ENCODE measurements around the gene OR2T11.
"Not testable (repeated sequence)": the region's sequence is repeated elsewhere in the genome, so short reads cannot be mapped to it uniquely, and the experiment has no call there.

OR2T11 gene

DNA sequence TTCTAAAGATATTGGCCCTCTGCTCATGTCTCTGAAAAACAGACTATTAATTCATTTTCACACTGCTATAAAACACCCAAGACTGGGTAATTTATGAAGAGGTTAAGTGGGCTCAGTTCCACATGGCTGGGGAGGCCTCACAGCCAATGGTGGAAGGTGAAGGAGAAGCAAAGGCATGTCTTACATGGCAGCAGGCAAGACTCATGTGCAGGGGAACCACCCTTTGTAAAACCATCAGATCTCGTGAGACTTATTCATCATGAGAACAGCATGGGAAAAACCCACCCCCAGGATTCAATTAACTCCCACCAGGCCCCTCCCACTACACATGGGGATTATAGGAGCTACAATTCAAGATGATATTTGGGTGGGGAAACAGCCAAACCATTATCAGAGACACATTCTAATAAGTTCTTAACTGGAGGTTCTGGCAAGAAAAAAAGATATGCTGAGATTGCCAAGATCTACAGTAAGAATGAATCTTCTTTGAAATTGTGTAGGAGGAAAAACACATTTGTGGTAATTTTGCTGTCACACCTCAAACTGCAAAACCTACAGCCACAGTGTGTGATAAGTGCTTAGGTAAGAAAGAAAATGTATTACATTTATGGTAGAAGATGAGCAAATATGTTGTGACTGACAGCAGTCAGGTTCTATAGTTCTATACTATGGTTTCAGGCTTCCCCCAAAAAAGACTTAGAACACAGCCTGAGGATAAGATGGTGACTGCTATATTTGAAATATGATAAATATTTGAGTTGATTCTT, 14.1 kb upstream of the OR2T11 start:
- not testable (repeated sequence) for H3K4me3 ChIP-seq (ENCODE audit: low read length); H3K27me3 ChIP-seq (ENCODE audit: control insufficient read depth, low read length); H3K4me1 ChIP-seq (ENCODE audit: control insufficient read depth, low read length); H3F3A ChIP-seq (ENCODE audit: control insufficient read depth, insufficient read depth); H3K27ac ChIP-seq (ENCODE audit: low read depth, low read length); H3K4me2 ChIP-seq (ENCODE audit: low read length); H3K79me2 ChIP-seq (ENCODE audit: control insufficient read depth, low read length); H3K9me2 ChIP-seq (replicated peaks; ENCODE audit: control insufficient read depth, low read length); H4K20me1 ChIP-seq (ENCODE audit: control insufficient read depth, insufficient read depth, low read depth, low read length); H3K9me3 ChIP-seq (ENCODE audit: control insufficient read depth, insufficient read depth, low read length); H3K36me3 ChIP-seq (ENCODE audit: control insufficient read depth, low read length)

DNA sequence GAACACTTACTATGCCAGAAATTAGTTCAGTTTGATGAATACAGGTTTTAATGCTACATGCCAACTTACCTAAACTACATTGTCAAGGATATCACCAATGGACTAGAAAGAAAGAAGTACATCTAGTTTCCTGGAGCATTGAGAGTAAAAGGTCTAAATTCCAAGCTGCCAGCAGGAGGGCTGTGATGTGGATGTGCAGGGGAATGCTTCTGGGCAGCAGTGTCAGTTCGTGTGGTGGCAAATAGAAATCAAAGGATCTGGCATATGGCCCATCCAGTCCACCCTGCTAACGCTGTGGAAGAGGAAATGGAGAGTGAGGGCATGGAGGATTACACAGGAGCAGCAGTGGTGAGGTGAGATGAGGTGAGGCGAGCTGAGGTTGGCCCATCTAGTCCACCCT, 10.3 kb upstream of the OR2T11 start, which contains the start of gene OR2T35:
TSS of gene OR2T35 (minus strand) at position 101 of the 400 bp plus-strand sequence. CDS start 6,020 bp downstream, outside the sequence.
- H3K9me3 ChIP-seq (ENCODE audit: control insufficient read depth, insufficient read depth, low read length); H3K27me3 ChIP-seq (ENCODE audit: control insufficient read depth, low read length); H3K9me2 ChIP-seq (replicated peaks; ENCODE audit: control insufficient read depth, low read length); H3K36me3 ChIP-seq (ENCODE audit: control insufficient read depth, low read length); H3K4me1 ChIP-seq (ENCODE audit: control insufficient read depth, low read length); H3K27ac ChIP-seq (ENCODE audit: low read depth, low read length); H3K4me3 ChIP-seq (ENCODE audit: low read length); H3K4me2 ChIP-seq (ENCODE audit: low read length); H3K79me2 ChIP-seq (ENCODE audit: control insufficient read depth, low read length); H4K20me1 ChIP-seq (ENCODE audit: control insufficient read depth, insufficient read depth, low read depth, low read length); H3F3A ChIP-seq (ENCODE audit: control insufficient read depth, insufficient read depth): not testable (repeated sequence)

DNA sequence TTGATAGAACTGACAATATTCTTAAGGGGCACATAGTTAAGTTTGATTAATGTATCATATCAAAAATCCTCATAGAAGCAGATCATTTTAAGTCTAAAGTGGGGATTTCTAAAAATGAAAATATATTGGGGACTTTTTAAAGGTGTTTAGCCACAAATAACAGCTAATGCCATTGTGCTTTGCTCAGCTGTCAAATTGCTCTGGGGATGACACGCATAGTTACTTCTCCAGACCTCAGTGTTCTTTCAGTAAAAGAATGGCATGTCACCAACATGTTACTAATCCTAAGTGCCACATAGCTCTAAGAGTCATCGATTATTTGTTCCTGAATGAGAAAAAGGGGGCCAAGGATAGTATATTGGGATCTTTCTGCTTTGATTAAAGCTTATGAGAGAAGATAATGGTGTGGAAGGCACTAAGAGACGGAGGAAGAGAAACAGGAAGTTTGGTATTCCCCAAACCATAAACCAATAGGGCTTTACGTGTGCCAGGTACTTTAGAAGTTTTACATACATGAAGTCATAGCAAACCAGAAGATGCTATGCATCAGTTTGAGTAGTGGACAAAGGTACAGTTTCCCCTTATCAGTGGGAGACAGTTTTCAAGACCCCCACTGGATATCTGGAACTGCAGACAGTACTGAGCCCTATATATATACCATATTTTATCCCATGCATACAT, 8.2 kb upstream of the OR2T11 start:
- H3K4me1 ChIP-seq (ENCODE audit: control insufficient read depth, low read length); H4K20me1 ChIP-seq (ENCODE audit: control insufficient read depth, insufficient read depth, low read depth, low read length); H3K4me3 ChIP-seq (ENCODE audit: low read length); H3K9me3 ChIP-seq (ENCODE audit: control insufficient read depth, insufficient read depth, low read length); H3K36me3 ChIP-seq (ENCODE audit: control insufficient read depth, low read length); H3K79me2 ChIP-seq (ENCODE audit: control insufficient read depth, low read length); H3K27ac ChIP-seq (ENCODE audit: low read depth, low read length); H3K9me2 ChIP-seq (replicated peaks; ENCODE audit: control insufficient read depth, low read length); H3K27me3 ChIP-seq (ENCODE audit: control insufficient read depth, low read length); H3K4me2 ChIP-seq (ENCODE audit: low read length); H3F3A ChIP-seq (ENCODE audit: control insufficient read depth, insufficient read depth): not testable (repeated sequence)

DNA sequence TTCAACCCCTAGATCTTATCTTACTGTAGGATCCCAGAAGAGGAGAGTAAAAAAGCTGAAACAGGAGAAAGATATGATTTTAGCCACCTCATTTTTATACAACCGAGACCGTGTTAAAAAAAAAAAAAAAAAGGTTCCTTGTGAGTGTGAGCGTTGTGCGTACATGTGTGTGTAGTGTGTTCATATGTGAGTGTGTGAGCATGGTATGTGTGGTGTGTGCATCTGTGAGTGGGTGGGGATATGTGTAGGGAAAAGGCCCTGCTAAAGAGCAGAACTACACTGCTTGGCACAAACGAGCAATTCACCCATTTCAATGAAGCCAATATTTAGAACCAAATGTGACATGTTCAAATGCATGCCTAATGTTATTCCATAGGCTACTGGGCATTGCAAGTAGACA, 6.7 kb upstream of the OR2T11 start:
- not testable (repeated sequence) for H3K36me3 ChIP-seq (ENCODE audit: control insufficient read depth, low read length); H3K4me1 ChIP-seq (ENCODE audit: control insufficient read depth, low read length); H3F3A ChIP-seq (ENCODE audit: control insufficient read depth, insufficient read depth); H3K9me3 ChIP-seq (ENCODE audit: control insufficient read depth, insufficient read depth, low read length); H3K4me2 ChIP-seq (ENCODE audit: low read length); H3K9me2 ChIP-seq (replicated peaks; ENCODE audit: control insufficient read depth, low read length); H3K27ac ChIP-seq (ENCODE audit: low read depth, low read length); H4K20me1 ChIP-seq (ENCODE audit: control insufficient read depth, insufficient read depth, low read depth, low read length); H3K4me3 ChIP-seq (ENCODE audit: low read length); H3K79me2 ChIP-seq (ENCODE audit: control insufficient read depth, low read length); H3K27me3 ChIP-seq (ENCODE audit: control insufficient read depth, low read length)

DNA sequence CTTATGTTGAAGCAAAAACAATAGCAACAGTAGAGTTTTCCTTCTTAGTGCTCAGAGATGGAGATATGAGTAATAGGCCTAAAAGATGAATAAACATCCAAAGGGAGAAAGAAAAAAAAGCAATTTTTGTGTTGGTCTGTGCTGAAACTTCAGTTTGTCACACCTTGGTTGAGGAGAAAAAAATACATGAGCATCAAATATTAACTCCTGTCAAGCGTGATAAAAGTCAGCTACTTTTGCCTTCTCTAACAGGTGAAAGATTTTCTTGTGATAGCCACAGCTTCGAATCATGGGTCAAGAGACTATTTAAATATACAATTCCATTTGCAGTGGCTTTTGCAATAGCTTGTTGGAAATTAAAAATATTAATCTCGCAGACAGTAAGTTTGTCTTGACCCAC, 6.0 kb upstream of the OR2T11 start:
- not testable (repeated sequence) for H3K27me3 ChIP-seq (ENCODE audit: control insufficient read depth, low read length); H3K4me1 ChIP-seq (ENCODE audit: control insufficient read depth, low read length); H3K36me3 ChIP-seq (ENCODE audit: control insufficient read depth, low read length); H3F3A ChIP-seq (ENCODE audit: control insufficient read depth, insufficient read depth); H3K9me3 ChIP-seq (ENCODE audit: control insufficient read depth, insufficient read depth, low read length); H3K4me2 ChIP-seq (ENCODE audit: low read length); H3K79me2 ChIP-seq (ENCODE audit: control insufficient read depth, low read length); H3K4me3 ChIP-seq (ENCODE audit: low read length); H3K9me2 ChIP-seq (replicated peaks; ENCODE audit: control insufficient read depth, low read length); H4K20me1 ChIP-seq (ENCODE audit: control insufficient read depth, insufficient read depth, low read depth, low read length); H3K27ac ChIP-seq (ENCODE audit: low read depth, low read length)

DNA sequence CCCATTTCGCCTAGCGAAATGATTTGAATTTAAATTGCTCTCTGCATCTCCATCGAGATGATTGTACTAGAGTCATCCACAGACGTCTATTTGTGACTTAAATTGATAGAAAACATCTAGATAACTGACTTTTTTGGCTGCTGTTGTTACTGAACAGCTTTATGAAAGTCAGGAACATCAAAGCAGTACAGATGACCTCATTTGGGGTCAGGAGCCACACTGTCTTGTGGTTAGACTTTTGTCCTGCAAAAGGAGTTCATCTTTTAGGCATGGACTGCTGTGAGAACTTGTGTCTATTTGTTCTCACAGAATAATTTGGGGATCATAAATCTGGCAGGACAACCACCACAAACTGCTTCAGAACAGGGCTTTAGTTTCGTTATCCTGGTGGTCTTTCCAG, 4.8 kb upstream of the OR2T11 start:
- H3K9me3 ChIP-seq (ENCODE audit: control insufficient read depth, insufficient read depth, low read length); H3K4me2 ChIP-seq (ENCODE audit: low read length); H3K9me2 ChIP-seq (replicated peaks; ENCODE audit: control insufficient read depth, low read length); H3K79me2 ChIP-seq (ENCODE audit: control insufficient read depth, low read length); H3K36me3 ChIP-seq (ENCODE audit: control insufficient read depth, low read length); H3K27me3 ChIP-seq (ENCODE audit: control insufficient read depth, low read length); H3F3A ChIP-seq (ENCODE audit: control insufficient read depth, insufficient read depth); H4K20me1 ChIP-seq (ENCODE audit: control insufficient read depth, insufficient read depth, low read depth, low read length); H3K4me1 ChIP-seq (ENCODE audit: control insufficient read depth, low read length); H3K27ac ChIP-seq (ENCODE audit: low read depth, low read length); H3K4me3 ChIP-seq (ENCODE audit: low read length): not testable (repeated sequence)

DNA sequence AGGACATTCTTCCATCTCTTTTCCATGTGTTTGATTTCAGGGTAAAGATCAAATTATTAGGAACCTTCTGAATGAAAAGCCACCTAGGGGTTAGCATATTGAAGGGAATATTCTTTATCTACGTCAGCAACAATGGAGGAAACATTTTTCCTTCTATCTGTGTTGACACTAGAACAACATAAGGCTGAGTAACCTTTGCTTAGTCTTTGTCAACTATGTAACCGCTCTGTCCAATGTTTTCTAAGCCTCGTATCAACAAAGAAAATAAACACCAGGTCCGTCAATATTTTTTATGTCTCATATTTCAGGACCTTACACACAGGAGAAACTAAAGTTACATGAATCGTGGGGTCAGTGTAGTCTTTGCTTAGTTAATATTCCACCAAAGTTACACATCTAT, 1.7 kb upstream of the OR2T11 start:
- H3K4me1 ChIP-seq (ENCODE audit: control insufficient read depth, low read length); H3K4me3 ChIP-seq (ENCODE audit: low read length): not testable (repeated sequence)

More for the DNA sequence above, 1.7 kb upstream of the OR2T11 start:
- not testable (repeated sequence) for H3K4me2 ChIP-seq (ENCODE audit: low read length); H3K27ac ChIP-seq (ENCODE audit: low read depth, low read length); H3K27me3 ChIP-seq (ENCODE audit: control insufficient read depth, low read length); H3K36me3 ChIP-seq (ENCODE audit: control insufficient read depth, low read length); H3K9me3 ChIP-seq (ENCODE audit: control insufficient read depth, insufficient read depth, low read length); H3K9me2 ChIP-seq (replicated peaks; ENCODE audit: control insufficient read depth, low read length); H3K79me2 ChIP-seq (ENCODE audit: control insufficient read depth, low read length); H3F3A ChIP-seq (ENCODE audit: control insufficient read depth, insufficient read depth); H4K20me1 ChIP-seq (ENCODE audit: control insufficient read depth, insufficient read depth, low read depth, low read length)

All from DOHH2 (cell line).